ENCODE data around the gene VEGFB.

The VEGFB gene

DNA sequence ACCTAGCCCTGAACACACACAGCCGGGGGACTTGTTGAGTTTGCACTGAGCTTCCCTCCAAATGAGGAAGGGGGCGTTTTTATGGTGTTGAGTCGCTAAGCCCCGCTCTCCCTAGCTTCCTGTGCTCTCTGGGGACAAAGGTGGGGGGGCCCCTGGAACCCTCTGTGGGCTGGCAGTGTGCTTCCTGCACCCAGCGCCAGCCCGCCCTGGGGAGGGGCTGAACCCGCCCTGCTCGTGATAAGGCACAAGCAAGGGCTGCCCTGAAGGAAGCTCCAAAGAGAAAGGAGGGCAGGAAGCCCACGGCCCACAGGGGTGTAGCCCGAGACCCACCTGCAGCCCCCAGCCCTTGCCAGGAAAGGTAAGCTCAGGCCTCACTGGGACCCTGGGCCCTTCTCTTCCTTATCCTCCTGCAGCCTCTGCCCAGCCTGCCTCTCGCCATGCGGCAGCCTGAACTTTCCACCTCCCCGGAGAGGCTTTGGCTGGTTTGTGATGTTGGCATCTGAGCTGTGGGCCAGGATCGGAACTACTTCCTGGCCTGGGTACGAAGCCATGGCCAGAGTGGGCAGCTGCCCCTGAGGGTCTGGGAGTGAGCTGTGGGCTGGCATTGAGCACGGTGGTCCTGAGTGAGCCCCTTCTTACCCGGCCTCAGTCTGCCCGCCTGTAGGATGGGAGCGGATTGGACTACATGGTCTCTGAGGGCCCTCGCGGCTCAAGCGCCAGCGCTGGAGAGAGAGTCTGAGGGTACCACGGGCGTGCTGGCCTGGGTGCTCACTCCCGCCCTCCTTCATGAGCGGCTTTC, 27.7 kb upstream of the VEGFB start, which contains the start of gene FERMT3:
Gene FERMT3, plus strand, starts transcription at position 265 of the 799 bp plus-strand sequence. CDS start 644 bp downstream, outside the sequence.
- peaks cover 38% of the 10 kb centered on the region for H3K79me2 ChIP-seq (ENCODE audit: insufficient read depth, low read length)
- peak within 1 kb of the TSS; percentile 99 for H3K9ac ChIP-seq (ENCODE audit: low read depth, low read length, poor library complexity, severe bottlenecking)
- H2AFZ ChIP-seq (ENCODE audit: low read length) = peak within 1 kb of the TSS; percentile 53
- H4K20me1 ChIP-seq (ENCODE audit: insufficient read depth, low read length, poor library complexity, severe bottlenecking) = peaks cover 25% of the 10 kb centered on the region
- peaks cover 6% of the 10 kb centered on the region; the same call in 1 of the 2 replicates for H3F3A ChIP-seq (ENCODE audit: low read depth)
- TF ChIP-seq, protein P1, sequence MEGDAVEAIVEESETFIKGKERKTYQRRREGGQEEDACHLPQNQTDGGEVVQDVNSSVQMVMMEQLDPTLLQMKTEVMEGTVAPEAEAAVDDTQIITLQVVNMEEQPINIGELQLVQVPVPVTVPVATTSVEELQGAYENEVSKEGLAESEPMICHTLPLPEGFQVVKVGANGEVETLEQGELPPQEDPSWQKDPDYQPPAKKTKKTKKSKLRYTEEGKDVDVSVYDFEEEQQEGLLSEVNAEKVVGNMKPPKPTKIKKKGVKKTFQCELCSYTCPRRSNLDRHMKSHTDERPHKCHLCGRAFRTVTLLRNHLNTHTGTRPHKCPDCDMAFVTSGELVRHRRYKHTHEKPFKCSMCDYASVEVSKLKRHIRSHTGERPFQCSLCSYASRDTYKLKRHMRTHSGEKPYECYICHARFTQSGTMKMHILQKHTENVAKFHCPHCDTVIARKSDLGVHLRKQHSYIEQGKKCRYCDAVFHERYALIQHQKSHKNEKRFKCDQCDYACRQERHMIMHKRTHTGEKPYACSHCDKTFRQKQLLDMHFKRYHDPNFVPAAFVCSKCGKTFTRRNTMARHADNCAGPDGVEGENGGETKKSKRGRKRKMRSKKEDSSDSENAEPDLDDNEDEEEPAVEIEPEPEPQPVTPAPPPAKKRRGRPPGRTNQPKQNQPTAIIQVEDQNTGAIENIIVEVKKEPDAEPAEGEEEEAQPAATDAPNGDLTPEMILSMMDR (conservative IDR thresholded peaks at IDR 0.05; ENCODE audit: low read length) = peak; percentile 23
- no peak for TF ChIP-seq EZH2phosphoT487 (IDR thresholded peaks at IDR 0.05; ENCODE audit: borderline replicate concordance)
- H3K9me3 ChIP-seq (ENCODE audit: insufficient read depth, low read depth, low read length) = no peaks in the 10 kb centered on the region
- H3K4me3 ChIP-seq (ENCODE audit: low read length, poor library complexity, severe bottlenecking) = peak within 1 kb of the TSS; percentile 96
- H3K27me3 ChIP-seq (ENCODE audit: insufficient read depth, low read length, poor library complexity, severe bottlenecking) = no peaks in the 10 kb centered on the region
- peaks cover 27% of the 10 kb centered on the region; the same call in 1 of the 2 replicates for H3K36me3 ChIP-seq (ENCODE audit: insufficient read depth, low read length)
- H3K4me1 ChIP-seq (ENCODE audit: insufficient read depth, low read length, poor library complexity, severe bottlenecking) = peaks cover 26% of the 10 kb centered on the region
- H3K4me2 ChIP-seq (ENCODE audit: low read depth, low read length, poor library complexity, severe bottlenecking) = peak within 1 kb of the TSS; percentile 92
- H3K9me2 ChIP-seq (replicated peaks; ENCODE audit: low read depth, low read length) = no peaks in the 10 kb centered on the region

DNA sequence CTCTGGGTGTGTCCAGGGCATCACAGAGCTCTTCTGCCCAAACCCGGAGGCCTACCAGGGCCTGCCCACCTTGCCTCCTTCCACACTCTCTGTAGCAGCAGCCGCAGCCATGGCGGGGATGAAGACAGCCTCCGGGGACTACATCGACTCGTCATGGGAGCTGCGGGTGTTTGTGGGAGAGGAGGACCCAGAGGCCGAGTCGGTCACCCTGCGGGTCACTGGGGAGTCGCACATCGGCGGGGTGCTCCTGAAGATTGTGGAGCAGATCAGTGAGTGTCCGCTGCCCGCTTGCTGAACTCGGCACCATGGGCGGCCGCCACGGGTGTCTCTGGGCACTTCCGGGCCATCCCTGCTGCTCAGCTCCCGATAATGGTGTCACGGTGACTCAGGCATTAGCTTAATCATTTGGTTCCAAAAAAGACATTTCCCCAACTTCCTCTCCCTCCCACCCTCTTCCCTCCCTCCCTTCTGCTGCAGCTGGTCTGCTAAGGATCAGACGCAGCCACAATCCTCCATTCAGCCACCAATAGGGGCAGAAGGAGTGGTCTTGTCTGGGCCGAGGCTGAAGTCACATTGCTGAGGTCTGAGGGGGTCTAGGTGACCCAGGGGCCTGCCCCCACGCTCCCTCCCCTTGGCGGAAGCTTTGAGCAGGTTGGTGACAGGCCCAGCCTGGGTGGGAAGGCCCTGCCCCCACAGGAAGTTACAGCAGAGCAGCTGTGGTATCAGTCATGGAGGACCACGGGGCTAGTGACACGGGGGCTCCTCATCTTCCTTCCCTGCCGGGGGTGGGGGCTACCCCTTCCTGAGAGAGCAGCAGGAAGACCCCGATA, 26.9 kb upstream of the VEGFB start:
- H3K9me3 ChIP-seq (ENCODE audit: insufficient read depth, low read depth, low read length) = no peaks in the 10 kb centered on the region
- H3K36me3 ChIP-seq (ENCODE audit: insufficient read depth, low read length) = peaks cover 29% of the 10 kb centered on the region; the same call in 1 of the 2 replicates
- peak overlapping the region; percentile 53 for H2AFZ ChIP-seq (ENCODE audit: low read length)
- TF ChIP-seq, protein P1 (conservative IDR thresholded peaks at IDR 0.05; ENCODE audit: low read length) = no peak
- no peak for TF ChIP-seq EZH2phosphoT487 (IDR thresholded peaks at IDR 0.05; ENCODE audit: borderline replicate concordance)
- no peaks in the 10 kb centered on the region for H3K9me2 ChIP-seq (replicated peaks; ENCODE audit: low read depth, low read length)
- peaks cover 6% of the 10 kb centered on the region; the same call in 1 of the 2 replicates for H3F3A ChIP-seq (ENCODE audit: low read depth)
- H3K27me3 ChIP-seq (ENCODE audit: insufficient read depth, low read length, poor library complexity, severe bottlenecking) = no peaks in the 10 kb centered on the region
- H3K4me3 ChIP-seq (ENCODE audit: low read length, poor library complexity, severe bottlenecking) = peak overlapping the region; percentile 96
- peak overlapping the region; percentile 92 for H3K4me2 ChIP-seq (ENCODE audit: low read depth, low read length, poor library complexity, severe bottlenecking)
- peaks cover 19% of the 10 kb centered on the region for H4K20me1 ChIP-seq (ENCODE audit: insufficient read depth, low read length, poor library complexity, severe bottlenecking)
- H3K9ac ChIP-seq (ENCODE audit: low read depth, low read length, poor library complexity, severe bottlenecking) = peak overlapping the region; percentile 99
- peaks cover 26% of the 10 kb centered on the region for H3K4me1 ChIP-seq (ENCODE audit: insufficient read depth, low read length, poor library complexity, severe bottlenecking)
- H3K79me2 ChIP-seq (ENCODE audit: insufficient read depth, low read length) = peaks cover 38% of the 10 kb centered on the region

DNA sequence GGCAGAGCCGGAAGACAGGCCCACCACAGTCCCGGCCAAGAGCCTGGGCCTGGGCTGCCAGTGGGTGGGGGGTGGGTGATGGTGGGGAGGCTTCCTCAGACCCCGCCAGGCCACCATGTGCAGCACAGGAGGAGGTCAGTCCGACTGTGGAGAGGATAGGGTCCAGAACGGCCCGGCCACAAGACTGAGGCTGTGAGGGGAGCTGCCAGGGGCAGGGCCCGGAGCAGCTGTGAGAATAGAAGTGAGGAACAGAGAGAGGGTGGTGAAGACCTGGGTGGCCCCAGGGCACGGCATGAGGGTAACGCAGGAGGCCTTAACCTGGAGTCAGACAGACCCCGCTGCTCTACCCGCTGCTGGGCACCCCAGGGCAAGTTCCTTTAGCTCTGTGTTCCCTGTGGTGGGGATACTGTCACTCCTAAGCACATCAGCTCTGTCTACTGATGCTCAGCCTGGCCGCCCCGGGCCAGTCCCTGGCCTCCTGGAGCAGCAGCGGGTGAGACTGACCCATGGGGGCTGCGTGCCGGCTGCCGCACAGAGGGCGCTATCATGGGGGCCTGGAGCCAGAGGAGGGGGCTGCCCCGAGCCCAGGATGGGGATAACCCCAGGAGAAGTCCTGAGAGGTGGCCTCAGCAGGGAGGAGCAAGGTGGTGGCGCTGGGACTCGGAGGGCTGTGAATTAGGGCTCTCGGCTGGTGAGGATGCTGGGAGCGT, 26.1 kb upstream of the VEGFB start:
- H3K4me2 ChIP-seq (ENCODE audit: low read depth, low read length, poor library complexity, severe bottlenecking) = peak overlapping the region; percentile 92
- peak overlapping the region; percentile 96 for H3K4me3 ChIP-seq (ENCODE audit: low read length, poor library complexity, severe bottlenecking)
- no peaks in the 10 kb centered on the region for H3K9me2 ChIP-seq (replicated peaks; ENCODE audit: low read depth, low read length)
- H3F3A ChIP-seq (ENCODE audit: low read depth) = peaks cover 6% of the 10 kb centered on the region; the same call in 1 of the 2 replicates
- peaks cover 22% of the 10 kb centered on the region; the same call in 1 of the 2 replicates for H3K36me3 ChIP-seq (ENCODE audit: insufficient read depth, low read length)
- peaks cover 38% of the 10 kb centered on the region for H3K79me2 ChIP-seq (ENCODE audit: insufficient read depth, low read length)
- TF ChIP-seq, protein P1 (conservative IDR thresholded peaks at IDR 0.05; ENCODE audit: low read length) = no peak
- no peak for TF ChIP-seq EZH2phosphoT487 (IDR thresholded peaks at IDR 0.05; ENCODE audit: borderline replicate concordance)
- no peaks in the 10 kb centered on the region for H3K27me3 ChIP-seq (ENCODE audit: insufficient read depth, low read length, poor library complexity, severe bottlenecking)
- H4K20me1 ChIP-seq (ENCODE audit: insufficient read depth, low read length, poor library complexity, severe bottlenecking) = peaks cover 15% of the 10 kb centered on the region
- H3K9ac ChIP-seq (ENCODE audit: low read depth, low read length, poor library complexity, severe bottlenecking) = peak overlapping the region; percentile 99
- no peaks in the 10 kb centered on the region for H3K9me3 ChIP-seq (ENCODE audit: insufficient read depth, low read depth, low read length)
- H3K4me1 ChIP-seq (ENCODE audit: insufficient read depth, low read length, poor library complexity, severe bottlenecking) = peaks cover 26% of the 10 kb centered on the region
- H2AFZ ChIP-seq (ENCODE audit: low read length) = peak overlapping the region; percentile 53; the same call in 1 of the 2 replicates
